ENCODE results near the gene SHROOM3.

Gene SHROOM3

GRCh38 chr4:76704133-76704881 lies 269.3 kb downstream of the SHROOM3 start:
- TF ChIP-seq USF1 (IDR thresholded peaks at IDR 0.05) (no peak), RAD21 (IDR thresholded peaks at IDR 0.05; ENCODE audit: low read depth) (no peak), CEBPB (IDR thresholded peaks at IDR 0.05) (no peak), REST (IDR thresholded peaks at IDR 0.05; ENCODE audit: low read depth) (no peak), EGR1 (IDR thresholded peaks at IDR 0.05) (no peak), YY1 (IDR thresholded peaks at IDR 0.05; ENCODE audit: low read depth) (no peak), EP300 (IDR thresholded peaks at IDR 0.05; ENCODE audit: borderline replicate concordance) (no peak), MAX (IDR thresholded peaks at IDR 0.05) (peak; percentile 29; the same call in 1 of the 2 replicates), TCF12 (IDR thresholded peaks at IDR 0.05; ENCODE audit: low read depth) (no peak; the same call in 1 of the 2 replicates), TAF1 (IDR thresholded peaks at IDR 0.05; ENCODE audit: low read depth) (no peak), CREB1 (IDR thresholded peaks at IDR 0.05; ENCODE audit: low read depth) (no peak; the same call in 1 of the 2 replicates), FOXM1 (IDR thresholded peaks at IDR 0.05; ENCODE audit: borderline replicate concordance, low read depth) (no peak; the same call in 1 of the 2 replicates), NFIC (IDR thresholded peaks at IDR 0.05) (peak; percentile 61), TEAD4 (IDR thresholded peaks at IDR 0.05) (peak; percentile 81), ZBTB7A (IDR thresholded peaks at IDR 0.05; ENCODE audit: low read depth) (no peak)

GRCh38 chr4:76705472-76705871 lies 270.4 kb downstream of the SHROOM3 start:
- TF ChIP-seq EGR1 (IDR thresholded peaks at IDR 0.05) (no peak), MAX (IDR thresholded peaks at IDR 0.05) (no peak), REST (IDR thresholded peaks at IDR 0.05; ENCODE audit: low read depth) (no peak), YY1 (IDR thresholded peaks at IDR 0.05; ENCODE audit: low read depth) (no peak), FOXM1 (IDR thresholded peaks at IDR 0.05; ENCODE audit: borderline replicate concordance, low read depth) (no peak), EP300 (IDR thresholded peaks at IDR 0.05; ENCODE audit: borderline replicate concordance) (no peak), RAD21 (IDR thresholded peaks at IDR 0.05; ENCODE audit: low read depth) (no peak), TCF12 (IDR thresholded peaks at IDR 0.05; ENCODE audit: low read depth) (no peak), CREB1 (IDR thresholded peaks at IDR 0.05; ENCODE audit: low read depth) (no peak)

GRCh38 chr4:76706581-76706980 lies 271.6 kb downstream of the SHROOM3 start:
- no peak for TF ChIP-seq YY1 (IDR thresholded peaks at IDR 0.05; ENCODE audit: low read depth)
- no peak for TF ChIP-seq REST (IDR thresholded peaks at IDR 0.05; ENCODE audit: low read depth)
- TF ChIP-seq FOXM1 (IDR thresholded peaks at IDR 0.05; ENCODE audit: borderline replicate concordance, low read depth) = no peak
- no peak for TF ChIP-seq RAD21 (IDR thresholded peaks at IDR 0.05; ENCODE audit: low read depth)
- TF ChIP-seq ZBTB7A (IDR thresholded peaks at IDR 0.05; ENCODE audit: low read depth) = no peak
- TF ChIP-seq USF1 (IDR thresholded peaks at IDR 0.05) = no peak
- TF ChIP-seq MAX (IDR thresholded peaks at IDR 0.05) = no peak
- TF ChIP-seq TCF12 (IDR thresholded peaks at IDR 0.05; ENCODE audit: low read depth) = no peak
- no peak for TF ChIP-seq EP300 (IDR thresholded peaks at IDR 0.05; ENCODE audit: borderline replicate concordance)
- no peak for TF ChIP-seq EGR1 (IDR thresholded peaks at IDR 0.05)
- no peak for TF ChIP-seq NFIC (IDR thresholded peaks at IDR 0.05)
- TF ChIP-seq CREB1 (IDR thresholded peaks at IDR 0.05; ENCODE audit: low read depth) = no peak
- no peak for TF ChIP-seq CEBPB (IDR thresholded peaks at IDR 0.05)
- no peak for TF ChIP-seq TAF1 (IDR thresholded peaks at IDR 0.05; ENCODE audit: low read depth)

Measured in Ishikawa (cell line).